ENCODE data around the gene CPEB3. TPM values are rescaled to one million over a fixed set of nuclear protein-coding genes. Genes with fewer than 3 reads are reported as not detected.

CPEB3 gene
- total RNA-seq, 1 experiment from 2014 or later: 1.1 TPM

GRCh38 chr10:92238054-92238585 lies 52.8 kb downstream of the CPEB3 start:
- TSS peak; percentile 39 for BruUV-seq (replicated peaks)
- Histone ChIP-seq H3K27ac (ENCODE audit: low read depth, low read length, poor library complexity, severe bottlenecking) (no peak overlapping the region), H3K27me3 (replicated peaks; ENCODE audit: insufficient read depth, low read depth, low read length, poor library complexity) (no peaks in the 10 kb centered on the region), H3K4me1 (ENCODE audit: insufficient read depth, low read length, poor library complexity, severe bottlenecking) (peaks cover 10% of the 10 kb centered on the region), H3K36me3 (ENCODE audit: insufficient read depth, low read length, poor library complexity, severe bottlenecking) (no peaks in the 10 kb centered on the region), H3K9me3 (ENCODE audit: low read depth, low read length, poor library complexity, severe bottlenecking) (no peaks in the 10 kb centered on the region), H3K4me3 (ENCODE audit: low read depth, low read length, poor library complexity, severe bottlenecking) (no peak overlapping the region)
- intact Hi-C loops (cut with micrococcal nuclease; ENCODE audit: unreplicated experiment): no loop called here
- DNase-seq (ENCODE audit: low spot score): no peak
- TF ChIP-seq CTCF (conservative IDR thresholded peaks at IDR 0.05; ENCODE audit: low read depth, low read length) (no peak), EZH2 (IDR thresholded peaks at IDR 0.05; ENCODE audit: borderline replicate concordance, low read depth, low read length, poor library complexity, severe bottlenecking) (no peak)
- POLR2A ChIA-PET (ENCODE audit: low non-redundant PET): no interaction called here
- CTCF ChIA-PET: no interaction called here

DNA sequence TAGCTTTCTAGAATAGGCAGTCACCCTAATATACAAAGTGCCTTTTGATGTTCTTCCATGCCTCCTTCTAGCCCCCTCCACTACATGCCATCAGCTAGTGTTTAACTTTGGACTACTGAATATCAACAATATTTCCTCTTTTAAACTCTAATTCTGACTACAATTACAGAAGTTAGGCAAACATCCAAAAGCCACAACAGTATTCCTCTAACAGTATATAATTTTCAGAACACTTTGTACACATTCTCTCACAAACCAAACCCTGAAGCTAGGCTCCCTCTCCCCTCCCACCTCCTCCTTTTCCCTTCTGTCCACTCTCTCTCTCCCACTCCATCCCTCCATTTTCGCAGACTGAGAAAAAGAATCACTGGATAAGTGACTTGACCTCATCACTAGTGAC lies 59.7 kb downstream of the CPEB3 start:
- Histone ChIP-seq H3K27ac (ENCODE audit: low read depth, low read length, poor library complexity, severe bottlenecking) (no peak overlapping the region), H3K4me1 (ENCODE audit: insufficient read depth, low read length, poor library complexity, severe bottlenecking) (no peaks in the 10 kb centered on the region), H3K4me3 (ENCODE audit: low read depth, low read length, poor library complexity, severe bottlenecking) (no peak overlapping the region), H3K36me3 (ENCODE audit: insufficient read depth, low read length, poor library complexity, severe bottlenecking) (no peaks in the 10 kb centered on the region), H3K9me3 (ENCODE audit: low read depth, low read length, poor library complexity, severe bottlenecking) (no peaks in the 10 kb centered on the region), H3K27me3 (replicated peaks; ENCODE audit: insufficient read depth, low read depth, low read length, poor library complexity) (no peaks in the 10 kb centered on the region)
- POLR2A ChIA-PET (ENCODE audit: low non-redundant PET): no interaction called here
- CTCF ChIA-PET: no interaction called here
- TF ChIP-seq CTCF (conservative IDR thresholded peaks at IDR 0.05; ENCODE audit: low read depth, low read length) (no peak), EZH2 (IDR thresholded peaks at IDR 0.05; ENCODE audit: borderline replicate concordance, low read depth, low read length, poor library complexity, severe bottlenecking) (no peak)
- intact Hi-C loops (cut with micrococcal nuclease; ENCODE audit: unreplicated experiment): no loop called here
- no peak for DNase-seq (ENCODE audit: low spot score)
- BruUV-seq (replicated peaks): no TSS peak

GRCh38 chr10:92222603-92223262 lies 68.1 kb downstream of the CPEB3 start:
- no peak overlapping the region for H3K27ac ChIP-seq (ENCODE audit: low read depth, low read length, poor library complexity, severe bottlenecking)
- no peaks in the 10 kb centered on the region for H3K27me3 ChIP-seq (replicated peaks; ENCODE audit: insufficient read depth, low read depth, low read length, poor library complexity)
- no peak for DNase-seq (ENCODE audit: low spot score)
- H3K4me3 ChIP-seq (ENCODE audit: low read depth, low read length, poor library complexity, severe bottlenecking): no peak overlapping the region
- BruUV-seq (replicated peaks): no TSS peak
- ChIA-PET CTCF (interaction anchor here (0.7 kb wide), 1 partner anchor 38 kb away, joined by 3 read pairs; no protein-coding TSS in a partner anchor), POLR2A (ENCODE audit: low non-redundant PET) (no interaction called here)
- H3K36me3 ChIP-seq (ENCODE audit: insufficient read depth, low read length, poor library complexity, severe bottlenecking): no peaks in the 10 kb centered on the region
- no peaks in the 10 kb centered on the region for H3K4me1 ChIP-seq (ENCODE audit: insufficient read depth, low read length, poor library complexity, severe bottlenecking)
- TF ChIP-seq EZH2 (IDR thresholded peaks at IDR 0.05; ENCODE audit: borderline replicate concordance, low read depth, low read length, poor library complexity, severe bottlenecking) (no peak), CTCF (conservative IDR thresholded peaks at IDR 0.05; ENCODE audit: low read depth, low read length) (no peak)
- intact Hi-C loops (cut with micrococcal nuclease; ENCODE audit: unreplicated experiment): no loop called here
- H3K9me3 ChIP-seq (ENCODE audit: low read depth, low read length, poor library complexity, severe bottlenecking): no peaks in the 10 kb centered on the region
